OCI-LY7 (cell line): Measurements from ENCODE around the gene PARD3. TPM values are rescaled to one million over a fixed set of nuclear protein-coding genes. Genes with fewer than 3 reads are reported as not detected.

Experiments
- BruUV-seq: library from RNA; stranded (reverse); fragments of 400-500 nt; replicated peaks from 2 replicates; lab custom pipeline; 2021; lab: Mats Ljungman, UMichigan
- CTCF ChIA-PET: fragments of 300-600 bp; sonication (Branson Sonifier 250); formaldehyde crosslinking; loops from one replicate; lab custom pipeline; 2022; ENCODE audit warnings: antibody characterized with exemption; ENCODE audit not compliant: unreplicated experiment; lab: Charles Lee
- POLR2A ChIA-PET: fragments of 300-600 bp; sonication (Branson Sonifier 250); formaldehyde crosslinking; loops from one replicate; lab custom pipeline; 2022; ENCODE audit warnings: antibody characterized with exemption; lab: Charles Lee
- DNase-seq: peaks from one replicate; pipeline ENCODE4 v3.0.0-alpha.2; 2015; ENCODE audit warnings: low spot score
- H2AFZ ChIP-seq: fragments of 200-600 bp; sonication (generic), shearing (Covaris generic); 2 replicates; pipeline ENCODE4 v1.6.1; 2014; ENCODE audit warnings: mild to moderate bottlenecking, antibody characterized with exemption, low read length, moderate library complexity
- H3K27ac ChIP-seq: fragments of 200-600 bp; sonication (generic); 2 replicates; pipeline ENCODE4 v1.5.1; 2014; ENCODE audit warnings: mixed run types, low read depth, mild to moderate bottlenecking, moderate library complexity, low read length, inconsistent platforms; ENCODE audit not compliant: poor library complexity, severe bottlenecking
- H3K36me3 ChIP-seq: fragments of 200-600 bp; sonication (generic); 2 replicates; pipeline ENCODE4 v1.6.1; 2014; ENCODE audit warnings: mild to moderate bottlenecking, antibody characterized with exemption, low read length, moderate library complexity, mixed read lengths; ENCODE audit not compliant: insufficient read depth
- H3K4me1 ChIP-seq: fragments of 200-600 bp; sonication (generic); 2 replicates; pipeline ENCODE4 v1.5.1; 2014; ENCODE audit warnings: mild to moderate bottlenecking, low read length; ENCODE audit not compliant: insufficient read depth, poor library complexity, severe bottlenecking
- H3K4me2 ChIP-seq: fragments of 200-600 bp; sonication (generic); 2 replicates; pipeline ENCODE4 v1.6.1; 2014; ENCODE audit warnings: mild to moderate bottlenecking, low read length
- H3K4me3 ChIP-seq: fragments of 200-600 bp; sonication (generic); 2 replicates; pipeline ENCODE4 v1.5.1; 2014; ENCODE audit warnings: mild to moderate bottlenecking, low read depth, low read length; ENCODE audit not compliant: poor library complexity, severe bottlenecking
- H3K79me2 ChIP-seq: fragments of 200-600 bp; sonication (generic); 2 replicates; pipeline ENCODE4 v1.6.1; 2016; ENCODE audit warnings: low read depth, mild to moderate bottlenecking, low read length, moderate library complexity, mixed read lengths; ENCODE audit not compliant: insufficient read depth
- H3K9me2 ChIP-seq: fragments of 200-600 bp; sonication (generic); 2 replicates; pipeline ENCODE4 v1.6.1; 2016; ENCODE audit warnings: mild to moderate bottlenecking, low read length, mixed read lengths; ENCODE audit not compliant: insufficient read depth
- H3K9me3 ChIP-seq: fragments of 200-600 bp; sonication (generic); 2 replicates; pipeline ENCODE4 v1.6.1; 2014; ENCODE audit warnings: mild to moderate bottlenecking, mixed run types, low read length, mixed read lengths
- H4K20me1 ChIP-seq: fragments of 200-600 bp; sonication (generic); 2 replicates; pipeline ENCODE4 v1.6.1; 2014; ENCODE audit warnings: mild to moderate bottlenecking, antibody characterized with exemption, low read length, moderate library complexity, mixed read lengths; ENCODE audit not compliant: insufficient read depth
- CTCF ChIP-seq: fragments of 200-600 bp; sonication (generic); conservative IDR thresholded peaks from 2 replicates; pipeline ENCODE4 v1.5.1; 2014; ENCODE audit warnings: mild to moderate bottlenecking, antibody characterized with exemption, low read length, moderate library complexity, mixed read lengths
- EZH2phosphoT487 ChIP-seq: fragments of 200-600 bp; sonication (generic); IDR thresholded peaks from 2 replicates; pipeline ENCODE4 v1.6.1; 2018; ENCODE audit warnings: low read depth, borderline replicate concordance, mild to moderate bottlenecking, mixed run types, antibody characterized with exemption, low read length, moderate library complexity, mixed read lengths
- intact Hi-C: fragments of 100-400 bp; cut with micrococcal nuclease; formaldehyde crosslinking; loops from one replicate; pipeline ENCODE4 v1.10.0; 2022; ENCODE audit not compliant: unreplicated experiment
- total RNA-seq, 2 experiments: library from RNA; depleted of rRNA in 1 of 2; stranded (reverse); fragments of >200 nt in 1 of 2; shearing (Covaris generic) in 1 of 2; gene quantifications; 2 replicates each; pipeline ENCODE4 v1.2.3, GENCODE V29; 2014 to 2022

Gene PARD3
- total RNA-seq, 2 experiments from 2014 or later: not detected

GRCh38 chr10:34835908-34836508 is 20.9 kb upstream of the PARD3 start:
- Histone ChIP-seq H3K9me2 (no peaks in the 10 kb centered on the region), H3K36me3 (no peaks in the 10 kb centered on the region), H2AFZ (no peak overlapping the region), H3K9me3 (no peaks in the 10 kb centered on the region), H3K4me3 (no peak overlapping the region), H3K4me2 (no peak overlapping the region), H3K4me1 (no peaks in the 10 kb centered on the region), H3K27ac (no peak overlapping the region), H3K79me2 (no peaks in the 10 kb centered on the region), H4K20me1 (no peaks in the 10 kb centered on the region)
- POLR2A ChIA-PET: no interaction called here
- no TSS peak for BruUV-seq
- no peak for TF ChIP-seq EZH2phosphoT487
- no peak for TF ChIP-seq CTCF
- CTCF ChIA-PET: no interaction called here
- intact Hi-C loops: no loop called here
- DNase-seq: no peak

GRCh38 chr10:34834274-34834673 is 19.2 kb upstream of the PARD3 start:
- BruUV-seq: no TSS peak
- Histone ChIP-seq H2AFZ (no peak overlapping the region), H3K27ac (no peak overlapping the region), H4K20me1 (no peaks in the 10 kb centered on the region), H3K79me2 (no peaks in the 10 kb centered on the region), H3K4me1 (no peaks in the 10 kb centered on the region), H3K9me2 (no peaks in the 10 kb centered on the region), H3K4me3 (no peak overlapping the region), H3K4me2 (no peak overlapping the region), H3K36me3 (no peaks in the 10 kb centered on the region), H3K9me3 (no peaks in the 10 kb centered on the region)
- CTCF ChIA-PET: no interaction called here
- POLR2A ChIA-PET: no interaction called here
- TF ChIP-seq EZH2phosphoT487 (no peak), CTCF (no peak)
- no peak for DNase-seq
- intact Hi-C loops: no loop called here

- H4K20me1 ChIP-seq: no peaks in the 10 kb centered on the region
- no peaks in the 10 kb centered on the region for H3K9me3 ChIP-seq
- no TSS peak for BruUV-seq
- ChIA-PET CTCF (no interaction called here), POLR2A (interaction anchor here (0.6 kb wide), 1 partner anchor 128 kb away, joined by 3 read pairs; no protein-coding TSS in a partner anchor)
- no peak for DNase-seq
- H3K4me1 ChIP-seq: no peaks in the 10 kb centered on the region
- TF ChIP-seq EZH2phosphoT487 (no peak), CTCF (no peak)
- no peaks in the 10 kb centered on the region for H3K79me2 ChIP-seq
- H2AFZ ChIP-seq: no peak overlapping the region
- no peaks in the 10 kb centered on the region for H3K36me3 ChIP-seq
- no peaks in the 10 kb centered on the region for H3K9me2 ChIP-seq
- no peak overlapping the region for H3K27ac ChIP-seq
- H3K4me3 ChIP-seq: no peak overlapping the region
- no peak overlapping the region for H3K4me2 ChIP-seq
- intact Hi-C loops: no loop called here
These were observed 15.2 kb upstream of the PARD3 start for GRCh38 chr10:34830217-34830822.
